CD14-positive monocyte (primary cell): ENCODE measurements around the gene CYB561D2. TPM values are rescaled to one million over a fixed set of nuclear protein-coding genes. Genes with fewer than 3 reads are reported as not detected.

ENCODE experiments used
- DNase-seq, 3 donors: peaks; one replicate each; pipeline ENCODE4 v3.0.0-alpha.2; 2011 to 2022
- H2AFZ ChIP-seq: 2 replicates; pipeline ENCODE4 v1.6.0; 2012; ENCODE audit warnings: mild to moderate bottlenecking, low read depth, low read length, inconsistent platforms; ENCODE audit not compliant: insufficient read depth, poor library complexity, severe bottlenecking
- H3K27ac ChIP-seq, 2 donors: 1 replicate in 1 of 2; 2 replicates in 1 of 2; pipeline ENCODE4 v1.5.1; 2012 to 2013; ENCODE audit warnings: low read length in 2 of 2, control low read depth in 1 of 2, inconsistent platforms in 1 of 2, low read depth in 1 of 2, mild to moderate bottlenecking in 1 of 2
- H3K27me3 ChIP-seq, 2 donors: one replicate each; pipeline versions ENCODE4 v1.6.0 to v1.6.1; 2011 to 2013; ENCODE audit warnings: low read length in 2 of 2; ENCODE audit not compliant: control insufficient read depth in 2 of 2, insufficient read depth in 2 of 2
- H3K36me3 ChIP-seq, 2 donors: replicated peaks in 1 of 2; 1 replicate in 1 of 2; 2 replicates in 1 of 2; pipeline versions ENCODE4 v1.5.1 to v1.6.1; 2012 to 2013; ENCODE audit warnings: low read length in 2 of 2, control low read depth in 1 of 2, inconsistent platforms in 1 of 2, mild to moderate bottlenecking in 1 of 2; ENCODE audit not compliant: insufficient read depth in 2 of 2, control insufficient read depth in 1 of 2
- H3K4me1 ChIP-seq, 2 donors: 1 replicate in 1 of 2; 2 replicates in 1 of 2; pipeline versions ENCODE4 v1.5.1 to v1.6.1; 2012 to 2013; ENCODE audit warnings: low read length in 2 of 2, control low read depth in 1 of 2, inconsistent platforms in 1 of 2, mild to moderate bottlenecking in 1 of 2, moderate library complexity in 1 of 2; ENCODE audit not compliant: insufficient read depth in 2 of 2, control insufficient read depth in 1 of 2
- H3K4me2 ChIP-seq: replicated peaks from 2 replicates; pipeline ENCODE3; 2012; ENCODE audit warnings: low read length, moderate library complexity, mild to moderate bottlenecking; ENCODE audit not compliant: poor library complexity, severe bottlenecking; ENCODE audit errors: extremely low read depth
- H3K4me3 ChIP-seq, 3 experiments: fragments of 200-600 bp in 1 of 3; sonication (generic) in 1 of 3; replicated peaks in 1 of 3; 1 replicate in 2 of 3; 2 replicates in 1 of 3; pipeline ENCODE4 v1.5.1; 2011 to 2013; ENCODE audit warnings: low read length in 3 of 3, mild to moderate bottlenecking in 3 of 3, control low read depth in 2 of 3, low read depth in 2 of 3, inconsistent platforms in 1 of 3, moderate library complexity in 1 of 3
- H3K79me2 ChIP-seq: 2 replicates; pipeline ENCODE4 v1.6.0; 2012; ENCODE audit warnings: mild to moderate bottlenecking, control low read depth, inconsistent platforms, low read length, moderate library complexity; ENCODE audit not compliant: insufficient read depth
- H3K9ac ChIP-seq: 2 replicates; pipeline ENCODE4 v1.6.0; 2017; ENCODE audit warnings: low read length, mild to moderate bottlenecking; ENCODE audit not compliant: insufficient read depth, poor library complexity, severe bottlenecking
- H3K9me3 ChIP-seq, 2 donors: replicated peaks in 1 of 2; 1 replicate in 1 of 2; 2 replicates in 1 of 2; pipeline versions ENCODE4 v1.5.1 to v1.6.1; 2012 to 2013; ENCODE audit warnings: low read length in 2 of 2, control low read depth in 1 of 2; ENCODE audit not compliant: control insufficient read depth in 1 of 2, insufficient read depth in 1 of 2
- H4K20me1 ChIP-seq: 2 replicates; pipeline ENCODE4 v1.6.0; 2012; ENCODE audit warnings: mild to moderate bottlenecking, low read length, control low read depth, moderate library complexity; ENCODE audit not compliant: insufficient read depth
- H3K27ac Mint-ChIP-seq, 7 donors: one replicate each; pipeline ENCODE4 v1.8.0; 2020; ENCODE audit warnings: mild to moderate bottlenecking in 7 of 7, mixed read lengths in 7 of 7, moderate library complexity in 6 of 7, inconsistent platforms in 2 of 7
- H3K27me3 Mint-ChIP-seq, 3 donors: one replicate each; pipeline ENCODE4 v1.8.0; 2021 to 2022; ENCODE audit warnings: low read depth in 3 of 3, mild to moderate bottlenecking in 3 of 3, mixed read lengths in 3 of 3, moderate library complexity in 3 of 3, inconsistent platforms in 1 of 3
- H3K36me3 Mint-ChIP-seq, 2 donors: one replicate each; pipeline ENCODE4 v1.8.0; 2020; ENCODE audit warnings: mixed read lengths in 2 of 2, inconsistent platforms in 1 of 2, mild to moderate bottlenecking in 1 of 2
- H3K4me1 Mint-ChIP-seq: one replicate; pipeline ENCODE4 v1.8.0; 2020; ENCODE audit warnings: mild to moderate bottlenecking, mixed read lengths
- H3K4me3 Mint-ChIP-seq, 2 donors: one replicate each; pipeline ENCODE4 v1.8.0; 2020; ENCODE audit warnings: mild to moderate bottlenecking in 2 of 2, mixed read lengths in 2 of 2, moderate library complexity in 1 of 2
- H3K9me3 Mint-ChIP-seq, 7 donors: one replicate each; pipeline ENCODE4 v1.8.0; 2020 to 2022; ENCODE audit warnings: mixed read lengths in 7 of 7, mild to moderate bottlenecking in 6 of 7, moderate library complexity in 6 of 7, inconsistent platforms in 2 of 7
- WGBS: methylation state at CpG from one replicate; pipeline ENCODE4 v1.1.5; 2013; ENCODE audit warnings: missing lambda C conversion rate; ENCODE audit not compliant: insufficient coverage; 5-methylcytosine and 5-hydroxymethylcytosine counted together
- intact Hi-C, 2 donors: fragments of 100-400 bp; cut with micrococcal nuclease; formaldehyde crosslinking; loops; one replicate each; pipeline versions ENCODE4 v1.15.0 to v1.15.1; 2023
- polyA plus RNA-seq, 3 donors: library from polyadenylated mRNA; depleted of rRNA in 1 of 3; unstranded in 2 of 3; stranded (reverse) in 1 of 3; fragments of 300-500 nt in 2 of 3; fragments of >200 nt in 1 of 3; fragmentation: Illumina TruSeq in 2 of 3; gene quantifications; 1 replicate in 2 of 3; 2 replicates in 1 of 3; pipeline ENCODE4 v1.2.3, GENCODE V29; 2012 to 2021
- TF ChIP-seq, protein P1 (sequence below): fragments of 200-600 bp; IDR thresholded peaks from one replicate; pipeline ENCODE4 v1.8.0; 2022; ENCODE audit warnings: antibody characterized with exemption, mild to moderate bottlenecking

CYB561D2 gene
- polyA plus RNA-seq, 3 donors = 78.9 to 94.0 (median 82.5) TPM

DNA sequence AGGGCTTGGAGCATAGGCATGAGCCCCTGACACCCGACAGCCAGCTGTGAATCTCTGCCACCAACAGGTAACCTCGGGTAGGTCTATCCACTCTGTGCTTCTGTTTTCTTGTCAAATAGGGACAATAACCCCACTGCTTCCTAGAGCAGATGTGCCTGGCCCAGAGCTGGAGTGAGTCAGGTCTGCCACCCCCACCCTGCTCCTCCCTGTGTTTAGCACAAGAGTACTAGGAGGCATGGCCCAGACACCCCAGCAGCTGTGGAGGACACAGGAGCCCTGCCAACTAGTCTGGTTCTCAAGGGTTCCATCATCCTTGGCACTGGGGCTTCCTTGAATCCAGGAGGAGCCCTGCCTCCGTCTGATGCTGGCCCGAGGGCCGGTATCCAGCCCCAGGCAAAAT, 42.4 kb downstream of the CYB561D2 start:
- Mint-ChIP-seq H3K4me1 (peaks cover 14% of the 10 kb centered on the region), H3K4me3 (no peak overlapping the region), H3K27me3 (peaks cover 1 to 9% (median 2%) of the 10 kb centered on the region in 3 donors), H3K27ac (no peak overlapping the region), H3K36me3 (no peaks in the 10 kb centered on the region), H3K9me3 (no peaks in the 10 kb centered on the region)
- Histone ChIP-seq H3K4me1 (peaks cover 12 to 13% of the 10 kb centered on the region in 2 donors), H3K36me3 (no peaks in the 10 kb centered on the region), H2AFZ (no peak overlapping the region), H3K9me3 (no peaks in the 10 kb centered on the region), H3K4me3 (no peak overlapping the region), H3K27ac (no peak overlapping the region), H3K79me2 (no peaks in the 10 kb centered on the region), H4K20me1 (no peaks in the 10 kb centered on the region), H3K4me2 (no peak overlapping the region), H3K27me3 (no peaks in the 10 kb centered on the region), H3K9ac (no peak overlapping the region)
- intact Hi-C loops = no loop called here
- TF ChIP-seq, protein P1, sequence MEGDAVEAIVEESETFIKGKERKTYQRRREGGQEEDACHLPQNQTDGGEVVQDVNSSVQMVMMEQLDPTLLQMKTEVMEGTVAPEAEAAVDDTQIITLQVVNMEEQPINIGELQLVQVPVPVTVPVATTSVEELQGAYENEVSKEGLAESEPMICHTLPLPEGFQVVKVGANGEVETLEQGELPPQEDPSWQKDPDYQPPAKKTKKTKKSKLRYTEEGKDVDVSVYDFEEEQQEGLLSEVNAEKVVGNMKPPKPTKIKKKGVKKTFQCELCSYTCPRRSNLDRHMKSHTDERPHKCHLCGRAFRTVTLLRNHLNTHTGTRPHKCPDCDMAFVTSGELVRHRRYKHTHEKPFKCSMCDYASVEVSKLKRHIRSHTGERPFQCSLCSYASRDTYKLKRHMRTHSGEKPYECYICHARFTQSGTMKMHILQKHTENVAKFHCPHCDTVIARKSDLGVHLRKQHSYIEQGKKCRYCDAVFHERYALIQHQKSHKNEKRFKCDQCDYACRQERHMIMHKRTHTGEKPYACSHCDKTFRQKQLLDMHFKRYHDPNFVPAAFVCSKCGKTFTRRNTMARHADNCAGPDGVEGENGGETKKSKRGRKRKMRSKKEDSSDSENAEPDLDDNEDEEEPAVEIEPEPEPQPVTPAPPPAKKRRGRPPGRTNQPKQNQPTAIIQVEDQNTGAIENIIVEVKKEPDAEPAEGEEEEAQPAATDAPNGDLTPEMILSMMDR = no peak
- no peak for DNase-seq
- WGBS = 84% methylated on average over 4 of the region's 5 CpGs

DNA sequence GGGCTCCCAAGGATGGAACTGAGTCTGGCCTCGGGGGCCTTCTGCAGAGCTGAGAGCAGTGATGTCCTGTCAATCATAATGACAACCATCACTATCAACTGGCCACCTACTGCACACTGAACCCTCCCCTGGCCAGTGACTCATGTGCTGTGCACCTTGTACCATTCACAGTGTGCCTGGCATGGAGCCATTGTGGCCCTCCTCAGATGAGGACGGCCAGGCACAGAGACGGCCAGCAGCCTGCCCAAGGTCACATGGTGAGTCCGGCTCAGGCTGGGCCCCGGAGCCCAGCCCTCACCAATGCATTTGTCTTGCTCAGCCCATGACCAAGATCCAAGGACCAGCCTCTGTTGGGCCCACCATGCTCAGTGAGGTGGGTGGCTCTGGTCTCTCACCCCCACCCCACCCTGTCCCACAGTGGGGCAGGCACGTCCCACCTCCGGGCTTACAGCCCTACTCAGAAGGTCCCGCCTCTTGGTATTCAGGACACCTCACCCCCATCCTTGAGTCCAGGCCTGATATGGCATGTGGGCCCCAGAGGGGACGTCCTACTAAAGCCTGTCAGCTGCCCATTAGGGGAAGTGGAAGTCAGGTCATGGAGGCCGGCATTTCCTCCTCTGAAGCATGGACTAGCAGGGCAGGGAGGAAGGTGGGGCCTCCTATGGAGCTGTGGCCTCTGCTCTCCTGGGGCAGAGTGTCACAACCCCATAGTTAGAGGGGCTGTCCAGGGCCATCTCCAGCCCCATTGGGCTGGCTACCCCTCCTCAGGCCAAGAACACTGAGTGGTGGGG, 44.6 kb downstream of the CYB561D2 start:
- Histone ChIP-seq H3K9me3 (no peaks in the 10 kb centered on the region), H3K9ac (no peak overlapping the region), H2AFZ (peak overlapping the region; percentile 80), H3K36me3 (no peaks in the 10 kb centered on the region), H4K20me1 (no peaks in the 10 kb centered on the region), H3K79me2 (no peaks in the 10 kb centered on the region), H3K4me2 (peak overlapping the region; percentile 24), H3K27ac (peak overlapping the region; percentile 26 to 57), H3K4me1 (peaks cover 12 to 13% of the 10 kb centered on the region in 2 donors), H3K27me3 (no peaks in the 10 kb centered on the region), H3K4me3 (no peak overlapping the region)
- Mint-ChIP-seq H3K27me3 (peaks cover 1 to 10% (median 2%) of the 10 kb centered on the region in 3 donors), H3K4me1 (peaks cover 14% of the 10 kb centered on the region), H3K36me3 (no peaks in the 10 kb centered on the region), H3K9me3 (no peaks in the 10 kb centered on the region), H3K27ac (peak overlapping the region in 3 of 7 donors; percentile 46 to 81 (median 75)), H3K4me3 (no peak overlapping the region)
- 83% methylated on average over 6 of the region's 10 CpGs for WGBS
- DNase-seq = peak; percentile 68 to 72 (median 69)
- TF ChIP-seq, protein P1 = no peak
- intact Hi-C loops = no loop called here
